Colonic mucosa (tissue), 4 donors: Measurements from ENCODE around the gene ACADL. TPM values are rescaled to one million over a fixed set of nuclear protein-coding genes. Genes with fewer than 3 reads are reported as not detected.

ENCODE experiments used
- DNase-seq: peaks from one replicate; pipeline ENCODE4 v3.0.0-alpha.2; 2020
- H3K27ac ChIP-seq: fragments of 200-600 bp; one replicate; pipeline ENCODE4 v1.8.0; 2021
- H3K27me3 ChIP-seq: fragments of 200-600 bp; one replicate; pipeline ENCODE4 v1.8.0; 2021
- H3K36me3 ChIP-seq: fragments of 200-600 bp; one replicate; pipeline ENCODE4 v1.8.0; 2021
- H3K4me1 ChIP-seq: fragments of 200-600 bp; one replicate; pipeline ENCODE4 v1.8.0; 2021; ENCODE audit warnings: mild to moderate bottlenecking
- H3K4me3 ChIP-seq: fragments of 200-600 bp; one replicate; pipeline ENCODE4 v1.8.0; 2021
- H3K9ac ChIP-seq, 2 donors: one replicate each; pipeline ENCODE4 v1.7.0; 2013; ENCODE audit warnings: control low read depth in 2 of 2, low read depth in 2 of 2, low read length in 2 of 2
- H3K9me3 ChIP-seq: fragments of 200-600 bp; one replicate; pipeline ENCODE4 v1.8.0; 2021
- intact Hi-C: fragments of 100-400 bp; cut with DNase I; formaldehyde crosslinking; loops from one replicate; pipeline ENCODE4 v1.14.1; 2022
- total RNA-seq, 2 donors: library from RNA; stranded (reverse); fragmentation: NEBNext Ultra II Directional in 1 of 2; extraction: Animal tissue kit (Norgen Biotek cat#: 25700) in 1 of 2; gene quantifications; one replicate each; pipeline ENCODE4 v1.2.1, GENCODE V29; 2021
- TF ChIP-seq, protein P1 (sequence below): fragments of 200-600 bp; IDR thresholded peaks from one replicate; pipeline ENCODE4 v1.8.0; 2022; ENCODE audit warnings: antibody characterized with exemption, mild to moderate bottlenecking
- donor health status: healthy.
- donor health status: DM: no; HTN: no; CAD: no.
- donor health status: DM: no; HTN: no; CAD: no.

ACADL gene
- total RNA-seq, 2 donors from 2014 or later: 0.12 TPM; not detected in 1

DNA sequence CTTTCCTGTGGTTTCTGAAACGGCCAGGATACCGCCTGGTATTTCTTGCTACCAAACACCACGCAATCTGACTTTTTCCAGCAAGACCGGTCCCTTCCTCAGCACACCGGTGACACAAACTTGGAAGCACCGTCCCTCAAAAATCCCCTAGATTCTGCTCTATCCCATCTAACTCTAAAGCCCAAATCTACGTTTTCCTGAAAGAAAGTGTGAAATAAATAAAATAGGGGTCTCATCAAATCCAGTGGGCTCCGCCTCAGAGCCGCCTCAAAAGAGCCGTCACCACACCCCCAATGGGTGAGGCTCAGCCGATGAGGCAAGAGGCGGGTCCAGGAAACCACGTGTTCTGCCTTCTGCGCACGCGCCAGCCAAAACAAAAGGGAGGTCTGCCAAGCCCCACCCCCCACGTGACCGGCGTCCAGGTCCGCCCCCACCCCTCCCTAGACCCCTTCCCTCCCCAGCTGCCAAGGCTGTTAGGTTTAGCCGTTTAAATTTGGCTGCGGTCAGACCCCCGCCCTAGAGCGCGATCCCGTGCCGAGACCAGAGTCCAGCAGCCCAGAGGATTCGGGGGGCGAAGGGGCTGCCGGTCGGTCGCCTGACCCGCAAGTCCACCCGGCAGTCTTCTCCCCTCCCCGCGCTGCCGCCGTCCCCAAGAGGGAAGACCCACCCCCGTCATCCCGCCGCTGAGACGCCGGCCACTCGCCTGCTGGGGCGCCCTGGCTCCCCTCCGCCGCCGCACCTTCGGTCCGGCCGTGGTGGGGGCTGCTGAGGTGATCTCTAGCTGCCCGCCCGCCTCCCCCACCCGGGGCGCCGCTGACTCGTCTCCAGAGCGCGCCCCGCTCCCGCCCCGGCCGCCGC, 54.6 kb downstream of the ACADL start:
- intact Hi-C loops: loop anchor here (10.0 kb wide), 1 partner anchor 166 kb away; the partner anchor contains the start of gene RPE
- H3K27me3 ChIP-seq: no peaks in the 10 kb centered on the region
- H3K4me1 ChIP-seq: peaks cover 5% of the 10 kb centered on the region
- DNase-seq: peak; percentile 98
- H3K9me3 ChIP-seq: no peaks in the 10 kb centered on the region
- H3K9ac ChIP-seq: peak overlapping the region; percentile 89 to 92
- peak overlapping the region; percentile 99 for H3K27ac ChIP-seq
- no peaks in the 10 kb centered on the region for H3K36me3 ChIP-seq
- H3K4me3 ChIP-seq: peak overlapping the region; percentile 79
- TF ChIP-seq, protein P1, sequence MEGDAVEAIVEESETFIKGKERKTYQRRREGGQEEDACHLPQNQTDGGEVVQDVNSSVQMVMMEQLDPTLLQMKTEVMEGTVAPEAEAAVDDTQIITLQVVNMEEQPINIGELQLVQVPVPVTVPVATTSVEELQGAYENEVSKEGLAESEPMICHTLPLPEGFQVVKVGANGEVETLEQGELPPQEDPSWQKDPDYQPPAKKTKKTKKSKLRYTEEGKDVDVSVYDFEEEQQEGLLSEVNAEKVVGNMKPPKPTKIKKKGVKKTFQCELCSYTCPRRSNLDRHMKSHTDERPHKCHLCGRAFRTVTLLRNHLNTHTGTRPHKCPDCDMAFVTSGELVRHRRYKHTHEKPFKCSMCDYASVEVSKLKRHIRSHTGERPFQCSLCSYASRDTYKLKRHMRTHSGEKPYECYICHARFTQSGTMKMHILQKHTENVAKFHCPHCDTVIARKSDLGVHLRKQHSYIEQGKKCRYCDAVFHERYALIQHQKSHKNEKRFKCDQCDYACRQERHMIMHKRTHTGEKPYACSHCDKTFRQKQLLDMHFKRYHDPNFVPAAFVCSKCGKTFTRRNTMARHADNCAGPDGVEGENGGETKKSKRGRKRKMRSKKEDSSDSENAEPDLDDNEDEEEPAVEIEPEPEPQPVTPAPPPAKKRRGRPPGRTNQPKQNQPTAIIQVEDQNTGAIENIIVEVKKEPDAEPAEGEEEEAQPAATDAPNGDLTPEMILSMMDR: no peak

DNA sequence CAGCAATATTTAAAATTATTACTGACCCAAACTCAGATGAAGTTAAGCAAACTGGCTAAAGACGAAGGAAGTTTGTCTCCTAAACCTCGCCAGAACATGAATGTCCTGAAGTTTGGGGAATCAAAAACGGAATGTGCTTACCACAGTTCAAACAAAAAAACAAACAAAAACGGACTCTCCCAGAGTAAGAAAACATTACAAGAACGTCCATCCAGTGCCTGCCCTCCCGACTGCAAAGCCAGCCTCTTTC, 55.1 kb downstream of the ACADL start:
- H3K4me3 ChIP-seq: peak overlapping the region; percentile 79
- peaks cover 5% of the 10 kb centered on the region for H3K4me1 ChIP-seq
- TF ChIP-seq, protein P1: no peak
- no peaks in the 10 kb centered on the region for H3K27me3 ChIP-seq
- intact Hi-C loops: loop anchor here (10.0 kb wide), 1 partner anchor 165 kb away; the partner anchor contains the start of gene RPE
- H3K27ac ChIP-seq: peak overlapping the region; percentile 99
- DNase-seq: no peak
- H3K9me3 ChIP-seq: no peaks in the 10 kb centered on the region
- H3K36me3 ChIP-seq: no peaks in the 10 kb centered on the region
- peak overlapping the region; percentile 64 to 92 for H3K9ac ChIP-seq

DNA sequence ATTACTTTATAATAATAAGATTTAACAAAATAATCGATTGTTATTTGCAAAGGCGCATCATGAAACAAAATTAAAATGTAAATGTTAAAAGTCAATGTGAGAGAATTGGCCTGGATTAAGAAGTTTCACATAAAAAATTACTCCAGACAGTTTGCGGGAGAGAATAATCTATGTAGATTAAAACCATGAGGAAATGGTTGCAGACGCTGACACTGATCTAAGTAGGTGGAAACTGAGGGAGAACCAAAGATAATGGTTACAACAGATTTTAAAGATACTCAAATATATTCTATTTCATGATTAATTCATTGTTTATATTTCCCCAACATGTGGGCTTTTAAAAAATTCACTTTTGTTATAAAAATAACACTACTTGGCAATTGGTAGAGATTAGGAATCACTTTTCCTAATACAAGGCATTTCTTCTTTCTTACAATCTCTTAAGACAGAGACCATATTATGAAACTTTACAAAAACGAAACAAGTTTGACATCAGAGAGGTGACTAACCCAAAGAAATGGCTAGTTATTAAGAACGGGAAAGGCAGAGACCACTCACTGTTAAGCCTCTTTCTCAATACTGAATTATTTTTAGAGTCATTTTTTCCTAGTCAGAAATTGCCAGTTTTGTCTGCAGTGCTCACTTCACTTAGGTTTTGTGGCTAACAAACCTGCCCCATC, 55.6 kb downstream of the ACADL start:
- Histone ChIP-seq H3K27me3 (no peaks in the 10 kb centered on the region), H3K4me1 (peaks cover 5% of the 10 kb centered on the region), H3K36me3 (no peaks in the 10 kb centered on the region), H3K4me3 (peak overlapping the region; percentile 79), H3K27ac (peak overlapping the region; percentile 99), H3K9ac (peak overlapping the region; percentile 64 to 92), H3K9me3 (no peaks in the 10 kb centered on the region)
- no peak for DNase-seq
- TF ChIP-seq, protein P1: no peak
- intact Hi-C loops: loop anchor here (10.0 kb wide), 1 partner anchor 165 kb away; the partner anchor contains the start of gene RPE

DNA sequence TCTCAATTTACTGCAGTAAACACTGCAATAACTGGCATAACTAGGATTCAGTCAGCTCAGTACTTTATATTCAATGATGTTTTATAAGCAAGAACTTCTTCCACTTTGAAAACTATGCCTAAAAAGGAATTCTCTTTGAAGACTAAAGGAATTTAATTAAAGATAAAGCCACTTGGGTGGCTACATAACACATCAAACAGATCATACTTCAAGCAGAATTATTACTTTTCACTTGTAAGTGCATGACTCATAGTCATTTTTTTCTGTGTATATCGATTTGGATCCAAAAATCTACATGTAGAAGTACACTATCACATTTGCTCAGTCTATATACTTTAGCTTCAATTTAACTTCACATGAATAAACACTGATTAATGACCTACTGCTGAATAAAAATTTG, 58.0 kb downstream of the ACADL start:
- TF ChIP-seq, protein P1: no peak
- Histone ChIP-seq H3K4me1 (peaks cover 5% of the 10 kb centered on the region), H3K27me3 (no peaks in the 10 kb centered on the region), H3K9ac (no peak overlapping the region), H3K4me3 (no peak overlapping the region), H3K9me3 (no peaks in the 10 kb centered on the region), H3K27ac (no peak overlapping the region), H3K36me3 (no peaks in the 10 kb centered on the region)
- intact Hi-C loops: no loop called here
- no peak for DNase-seq

DNA sequence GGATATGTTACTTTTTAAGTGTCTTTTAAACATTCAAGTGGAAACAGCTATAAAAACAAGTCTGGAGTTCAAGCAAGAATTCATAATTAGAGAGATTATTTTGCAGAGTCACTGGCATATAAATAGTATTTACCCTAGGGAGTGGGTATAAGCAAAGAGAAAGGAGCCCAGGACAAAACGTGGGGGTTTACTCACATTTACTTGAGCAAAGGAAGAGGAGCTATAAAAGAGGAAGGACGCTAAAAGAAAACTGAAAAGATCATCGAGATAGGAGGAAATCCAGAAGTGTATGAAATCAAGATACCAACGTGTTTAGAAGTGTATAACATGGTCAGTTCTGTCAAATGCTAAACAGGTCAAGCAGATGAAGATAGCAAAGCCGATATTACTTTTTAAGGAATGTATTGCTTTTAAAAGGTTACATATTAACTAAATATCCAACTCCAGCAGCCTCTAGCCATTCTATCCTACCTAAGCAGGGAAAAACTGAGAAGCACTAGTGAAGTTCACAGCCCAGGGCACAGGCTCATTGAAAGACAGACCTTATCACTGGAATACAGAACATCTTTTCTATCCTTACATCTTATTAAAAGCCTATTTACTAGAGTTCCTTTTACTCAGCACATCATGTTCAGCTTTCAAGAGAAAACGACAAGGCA, 62.7 kb downstream of the ACADL start:
- DNase-seq: no peak
- intact Hi-C loops: no loop called here
- H3K4me3 ChIP-seq: no peak overlapping the region
- no peaks in the 10 kb centered on the region for H3K36me3 ChIP-seq
- H3K9ac ChIP-seq: no peak overlapping the region
- H3K9me3 ChIP-seq: no peaks in the 10 kb centered on the region
- H3K27ac ChIP-seq: no peak overlapping the region
- TF ChIP-seq, protein P1: no peak
- no peaks in the 10 kb centered on the region for H3K27me3 ChIP-seq
- H3K4me1 ChIP-seq: no peaks in the 10 kb centered on the region
